ENCODE results near the gene SH2D2A.
A peak's percentile ranks its signal among the peaks of the same experiment; 100 is the strongest.

The SH2D2A gene

GRCh38 chr1:156822680-156823079 is 6.0 kb upstream of the SH2D2A start:
- no peak for DNase-seq

- no peak for DNase-seq
Measured at GRCh38 chr1:156821801-156822200, 5.2 kb upstream of the SH2D2A start.

GRCh38 chr1:156815961-156816422 is 656 bp downstream of the SH2D2A start:
- no peak for DNase-seq

- DNase-seq, result no peak
Measured at GRCh38 chr1:156815307-156815826, 1.3 kb downstream of the SH2D2A start.

- DNase-seq, result no peak
Measured at GRCh38 chr1:156814571-156815260, 1.9 kb downstream of the SH2D2A start.

GRCh38 chr1:156813750-156814570 is 2.7 kb downstream of the SH2D2A start:
- peak; percentile 30 for DNase-seq

- DNase-seq, result no peak
Measured at GRCh38 chr1:156813298-156813697, 3.4 kb downstream of the SH2D2A start.

- no peak for DNase-seq
Measured at GRCh38 chr1:156812293-156812990, 4.2 kb downstream of the SH2D2A start.

- DNase-seq, result no peak
Measured at GRCh38 chr1:156811168-156811567, 5.5 kb downstream of the SH2D2A start.

- no peak for DNase-seq
Measured at GRCh38 chr1:156809711-156810366, 6.8 kb downstream of the SH2D2A start.

GRCh38 chr1:156809281-156809680 is 7.4 kb downstream of the SH2D2A start:
- DNase-seq, result no peak

- no peak for DNase-seq
Measured at GRCh38 chr1:156808186-156809030, 8.2 kb downstream of the SH2D2A start.

- no peak for DNase-seq
Measured at GRCh38 chr1:156807627-156808026, 9.0 kb downstream of the SH2D2A start.

GRCh38 chr1:156806512-156807440 is 9.9 kb downstream of the SH2D2A start:
- no peak for DNase-seq

GRCh38 chr1:156805766-156806511 is 10.7 kb downstream of the SH2D2A start:
- no peak for DNase-seq

GRCh38 chr1:156804572-156805243 is 11.9 kb downstream of the SH2D2A start:
- no peak for DNase-seq

- DNase-seq, result no peak
Measured at GRCh38 chr1:156804026-156804425, 12.6 kb downstream of the SH2D2A start.

GRCh38 chr1:156803086-156803851 is 13.4 kb downstream of the SH2D2A start:
- no peak for DNase-seq
